Measurements from ENCODE around the gene PTPRQ.

DNA sequence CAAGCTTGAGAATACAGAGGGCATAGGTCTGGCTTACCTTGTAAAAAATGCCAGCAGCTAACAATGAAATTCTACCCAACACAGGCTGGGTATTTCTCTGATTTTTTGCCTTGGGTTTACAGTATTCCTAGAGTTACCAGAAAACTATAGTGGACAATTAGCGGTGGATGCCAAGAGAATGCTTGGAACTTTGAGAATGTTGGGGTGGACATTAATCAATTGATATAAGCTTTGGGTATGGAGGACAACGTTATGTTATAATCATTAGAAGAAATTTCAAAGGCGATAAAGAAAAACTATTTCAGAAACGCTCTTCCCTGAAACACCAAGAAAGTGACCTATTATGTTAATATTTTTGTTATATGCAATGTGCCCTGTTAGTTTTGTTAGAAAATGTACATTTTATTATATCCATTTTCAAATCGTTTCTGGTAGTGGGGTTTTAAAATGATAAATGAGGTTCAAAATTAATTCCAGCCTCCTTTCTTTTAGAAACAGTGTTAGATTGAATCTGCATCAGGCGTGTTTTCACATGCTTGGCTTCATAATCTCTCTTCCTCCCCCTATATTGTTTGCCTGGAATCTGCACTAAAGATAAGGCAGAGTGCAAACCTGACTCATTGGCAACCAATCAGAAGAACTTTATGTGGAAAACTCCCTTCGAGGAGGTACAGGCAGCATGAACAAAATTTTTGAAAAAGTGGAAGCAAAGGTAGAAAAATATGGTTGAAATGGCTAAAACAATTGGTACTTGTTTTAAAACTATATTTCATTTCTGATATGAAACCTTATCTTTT is 1.4 kb upstream of the PTPRQ start:
- TF ChIP-seq POLR2A (IDR thresholded peaks at IDR 0.05) (no peak), POLR2AphosphoS5 (IDR thresholded peaks at IDR 0.05) (peak in 2 of 3 donors; percentile 13 to 49)
- TF ChIP-seq, protein P1, sequence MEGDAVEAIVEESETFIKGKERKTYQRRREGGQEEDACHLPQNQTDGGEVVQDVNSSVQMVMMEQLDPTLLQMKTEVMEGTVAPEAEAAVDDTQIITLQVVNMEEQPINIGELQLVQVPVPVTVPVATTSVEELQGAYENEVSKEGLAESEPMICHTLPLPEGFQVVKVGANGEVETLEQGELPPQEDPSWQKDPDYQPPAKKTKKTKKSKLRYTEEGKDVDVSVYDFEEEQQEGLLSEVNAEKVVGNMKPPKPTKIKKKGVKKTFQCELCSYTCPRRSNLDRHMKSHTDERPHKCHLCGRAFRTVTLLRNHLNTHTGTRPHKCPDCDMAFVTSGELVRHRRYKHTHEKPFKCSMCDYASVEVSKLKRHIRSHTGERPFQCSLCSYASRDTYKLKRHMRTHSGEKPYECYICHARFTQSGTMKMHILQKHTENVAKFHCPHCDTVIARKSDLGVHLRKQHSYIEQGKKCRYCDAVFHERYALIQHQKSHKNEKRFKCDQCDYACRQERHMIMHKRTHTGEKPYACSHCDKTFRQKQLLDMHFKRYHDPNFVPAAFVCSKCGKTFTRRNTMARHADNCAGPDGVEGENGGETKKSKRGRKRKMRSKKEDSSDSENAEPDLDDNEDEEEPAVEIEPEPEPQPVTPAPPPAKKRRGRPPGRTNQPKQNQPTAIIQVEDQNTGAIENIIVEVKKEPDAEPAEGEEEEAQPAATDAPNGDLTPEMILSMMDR (IDR thresholded peaks at IDR 0.05) = no peak
